Stimulated activated CD4-positive, alpha-beta T cell treated with anti-CD3 and anti-CD28 coated beads, Interleukin-2, amount 100 ng/mL, for 24 hours (primary cell): Measurements from ENCODE around the gene PCCA.
"Not testable (repeated sequence)": the region's sequence is repeated elsewhere in the genome, so short reads cannot be mapped to it uniquely, and the experiment has no call there.

Experiments
- DNase-seq, 2 donors: peaks; one replicate each; pipeline ENCODE4 v3.0.0-alpha.2; 2020

The PCCA gene

GRCh38 chr13:100515410-100515800, 426.5 kb downstream of the PCCA start:
- DNase-seq, result no peak

GRCh38 chr13:100517135-100517534, 428.2 kb downstream of the PCCA start:
- DNase-seq, result no peak

- no peak for DNase-seq
Measured at GRCh38 chr13:100517728-100518127, 428.8 kb downstream of the PCCA start.

DNA sequence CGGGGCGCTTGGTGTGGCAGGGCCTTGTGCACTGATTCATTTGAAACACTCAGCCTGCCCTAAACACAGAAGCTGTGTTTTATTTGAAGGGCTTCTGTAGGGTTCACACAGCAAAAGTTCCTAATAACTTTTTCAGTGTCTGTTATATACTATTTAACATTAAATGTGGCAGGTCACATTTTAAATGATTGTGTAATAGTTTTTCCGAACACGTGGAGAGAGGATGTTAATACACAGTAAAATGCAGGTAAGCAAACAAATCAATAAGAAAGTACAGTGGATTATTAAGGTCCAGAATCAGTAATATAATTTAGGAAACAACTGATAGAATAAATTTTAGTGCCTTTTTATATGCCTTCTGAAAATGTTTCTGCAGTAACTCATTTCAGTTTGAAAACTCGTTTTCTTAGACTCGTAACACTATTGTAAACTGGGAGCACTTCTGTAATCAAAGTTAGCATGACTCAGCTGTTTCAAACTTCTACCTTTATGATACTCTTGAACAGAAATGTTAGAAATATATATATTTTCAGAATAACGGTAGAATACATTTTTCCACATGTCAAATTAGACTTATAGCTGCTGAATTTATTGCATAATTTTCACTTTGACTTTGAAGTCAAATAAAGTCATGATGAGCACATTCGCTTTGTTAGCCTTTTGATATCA, 429.6 kb downstream of the PCCA start:
- DNase-seq, result no peak

GRCh38 chr13:100519626-100520025, 430.7 kb downstream of the PCCA start:
- no peak for DNase-seq

- DNase-seq, result no peak
Measured at GRCh38 chr13:100520936-100521850, 432.3 kb downstream of the PCCA start.

DNA sequence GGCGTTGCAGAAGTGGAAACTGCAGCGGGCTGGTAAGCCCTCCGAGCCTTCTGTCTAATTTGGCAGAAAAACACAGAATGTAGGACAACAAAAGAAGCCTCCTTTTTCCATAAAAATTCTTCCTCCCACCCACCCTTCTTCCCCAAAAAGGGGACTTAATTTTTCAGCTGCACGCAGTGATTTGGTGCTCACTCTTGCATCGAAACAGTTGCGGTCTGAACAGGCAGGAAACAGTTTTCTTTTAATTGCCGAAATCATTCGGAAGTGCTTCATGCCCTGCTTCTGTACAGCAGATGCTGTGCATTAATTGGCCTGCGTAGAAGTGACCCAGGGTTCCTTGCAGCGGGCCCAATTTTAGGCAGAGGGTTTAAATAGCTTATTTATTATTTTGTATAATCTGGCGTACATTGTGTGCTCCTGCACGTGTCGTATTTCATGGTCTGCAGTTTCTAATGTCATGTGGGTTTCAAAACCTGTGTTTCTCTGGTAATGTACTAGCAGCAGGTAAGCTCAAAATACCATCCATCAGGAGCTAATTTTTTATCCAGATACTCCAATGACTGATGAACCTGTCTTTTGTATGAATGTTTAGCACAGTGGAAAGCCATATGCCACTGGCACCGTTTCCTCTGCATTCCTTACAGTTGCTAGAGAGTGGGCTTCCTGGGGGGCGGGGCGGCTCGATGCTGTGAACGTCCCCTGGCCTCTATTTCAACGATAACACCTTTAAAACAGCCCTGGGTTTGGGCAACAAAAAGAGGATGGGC, 433.1 kb downstream of the PCCA start:
- no peak for DNase-seq

DNA sequence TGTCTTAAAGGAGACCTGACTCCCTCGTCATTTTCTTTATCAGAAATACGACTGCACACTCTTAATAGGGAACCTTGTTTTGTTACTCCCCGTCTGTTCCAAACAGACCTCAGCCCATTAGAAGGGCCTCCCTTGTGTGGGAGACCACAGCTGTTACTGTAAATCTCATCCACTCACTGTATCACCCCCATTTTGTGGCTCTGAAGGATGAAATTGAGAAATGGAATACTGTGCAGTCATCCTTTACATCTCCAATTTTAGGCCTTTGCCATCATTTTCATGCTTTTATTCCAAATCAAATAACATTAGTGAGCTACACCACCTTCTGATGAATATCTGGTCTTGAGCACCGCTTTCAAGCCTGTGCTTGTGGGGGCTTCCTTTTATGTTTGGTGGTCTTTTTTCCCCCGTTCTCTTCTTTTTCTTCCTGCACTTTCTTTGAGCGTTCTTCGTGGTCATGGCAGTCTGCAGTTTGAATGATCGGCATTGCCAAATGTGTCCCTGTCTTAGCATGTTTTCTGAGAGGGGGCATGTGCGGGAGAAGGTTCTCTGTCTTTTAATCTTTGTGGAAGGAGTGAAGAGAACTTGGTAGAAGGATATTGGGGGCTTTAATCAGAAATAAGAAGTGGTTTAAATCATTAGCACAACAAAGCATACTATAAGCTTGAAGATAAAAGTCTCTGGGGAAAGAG, 433.9 kb downstream of the PCCA start:
- no peak for DNase-seq

DNA sequence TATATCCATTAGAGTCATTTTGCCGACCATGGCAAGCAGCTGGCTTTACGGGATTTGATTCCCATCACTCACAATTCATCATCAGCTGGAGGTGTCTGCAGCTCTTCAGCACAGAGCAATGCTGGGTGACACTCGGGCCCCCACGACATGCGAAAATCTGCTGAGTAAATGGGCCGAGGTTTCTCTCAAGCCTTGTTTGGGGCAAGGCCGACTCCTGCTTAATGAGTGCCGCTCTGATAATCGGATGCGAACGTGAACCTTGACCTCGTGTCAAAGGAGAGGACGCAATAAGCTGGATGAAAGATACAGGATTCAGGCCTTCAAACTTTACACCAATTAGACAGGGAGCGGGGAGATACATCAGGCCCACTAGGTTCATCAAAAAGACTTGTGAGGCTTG, 434.5 kb downstream of the PCCA start:
- DNase-seq, result no peak

DNA sequence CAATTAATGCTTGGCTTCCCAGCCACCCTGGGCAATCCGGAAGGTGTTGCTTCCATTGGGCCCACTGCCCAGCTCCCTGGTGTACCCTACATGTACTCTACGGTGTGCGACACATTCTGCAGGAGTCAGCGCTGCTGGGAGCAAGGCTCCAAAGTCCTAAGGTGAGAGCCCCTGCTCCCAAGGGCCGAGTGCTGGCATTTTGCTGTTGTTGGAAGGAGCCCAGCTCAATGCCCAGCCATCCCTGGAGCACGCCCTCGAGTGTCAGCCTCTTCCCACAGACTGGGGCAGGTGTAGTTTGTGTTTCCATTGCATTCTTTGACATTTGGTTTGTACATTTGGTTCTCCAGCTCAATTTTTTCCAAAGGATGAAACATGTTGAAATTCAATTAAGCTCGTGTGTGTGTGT, 435.1 kb downstream of the PCCA start:
- DNase-seq, result no peak

GRCh38 chr13:100524688-100525087, 435.8 kb downstream of the PCCA start:
- DNase-seq, result not testable (repeated sequence)

DNA sequence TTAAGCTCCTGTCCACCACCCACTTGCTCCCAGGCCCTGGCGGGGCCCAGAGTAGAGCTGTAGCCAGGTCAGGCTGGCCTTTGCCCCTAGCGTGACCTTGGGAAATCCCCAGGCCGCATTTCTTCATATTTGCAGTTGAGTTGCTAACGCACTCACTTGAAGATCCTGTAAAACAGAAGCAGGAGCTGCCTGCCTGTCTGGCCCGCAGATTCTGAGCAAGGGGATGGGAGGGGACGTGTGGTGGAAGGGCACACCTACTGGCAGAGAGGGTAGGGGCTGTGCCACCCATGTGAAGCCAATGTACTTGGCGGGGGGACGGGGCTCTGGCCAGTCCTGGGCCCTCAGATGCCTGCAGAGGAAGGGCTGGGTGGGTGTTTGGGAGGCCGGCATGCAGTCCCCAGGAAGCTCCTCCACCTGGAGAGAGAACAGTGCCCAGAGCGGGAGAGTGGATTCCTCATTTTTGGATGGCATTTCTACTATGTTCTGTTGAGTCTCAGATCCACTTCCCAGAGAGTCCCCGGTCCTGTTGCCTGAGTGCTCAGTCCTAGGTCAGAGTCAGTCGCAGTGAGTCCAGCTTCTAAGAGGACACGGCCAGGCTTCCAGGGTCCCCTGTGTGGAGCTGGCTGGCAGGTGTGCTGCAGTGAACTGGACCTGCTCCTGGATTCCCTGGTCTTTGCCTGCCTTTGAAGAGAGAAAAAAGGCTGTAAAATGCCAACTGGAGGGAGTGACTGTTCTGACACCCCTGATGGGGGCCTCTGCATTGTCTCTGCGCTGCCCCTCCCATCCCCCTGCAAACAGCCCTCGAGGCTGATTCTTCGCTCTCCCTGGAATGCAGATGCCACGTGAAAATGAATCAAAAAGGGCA, 436.8 kb downstream of the PCCA start:
- DNase-seq, result no peak

DNA sequence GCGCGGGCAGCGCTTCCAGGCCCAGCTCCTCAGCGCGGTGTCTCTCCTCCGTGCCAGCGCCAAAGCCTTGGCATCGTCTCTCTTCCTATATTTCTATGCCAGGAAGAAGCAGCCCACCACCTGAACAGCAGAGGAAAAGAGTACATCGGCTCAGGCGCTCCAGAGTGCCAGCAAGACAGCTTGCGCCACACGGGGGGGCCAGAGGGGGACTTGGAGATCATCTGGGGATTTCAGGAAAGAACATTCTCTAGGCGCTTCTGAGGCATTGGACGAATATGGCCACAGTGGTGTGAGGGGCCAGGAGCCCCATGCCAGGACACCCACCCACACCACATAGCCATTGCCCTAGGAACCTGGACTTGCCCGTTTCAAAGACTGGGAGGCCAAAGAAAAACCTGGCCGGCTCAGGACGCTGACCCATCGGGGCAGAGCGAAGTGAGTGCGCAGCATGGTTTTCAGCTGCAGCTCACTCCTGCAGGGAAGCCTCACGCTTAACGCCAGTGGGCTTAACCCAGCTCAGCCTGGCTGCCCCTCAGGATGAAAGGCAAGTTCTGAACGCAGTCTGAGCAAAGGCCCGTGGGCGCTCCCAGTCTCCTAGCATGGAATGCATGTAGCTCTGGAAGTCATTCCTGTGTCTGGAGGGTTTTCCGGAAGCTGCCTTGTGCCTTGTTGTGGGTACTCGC, 437.6 kb downstream of the PCCA start:
- DNase-seq, result no peak

DNA sequence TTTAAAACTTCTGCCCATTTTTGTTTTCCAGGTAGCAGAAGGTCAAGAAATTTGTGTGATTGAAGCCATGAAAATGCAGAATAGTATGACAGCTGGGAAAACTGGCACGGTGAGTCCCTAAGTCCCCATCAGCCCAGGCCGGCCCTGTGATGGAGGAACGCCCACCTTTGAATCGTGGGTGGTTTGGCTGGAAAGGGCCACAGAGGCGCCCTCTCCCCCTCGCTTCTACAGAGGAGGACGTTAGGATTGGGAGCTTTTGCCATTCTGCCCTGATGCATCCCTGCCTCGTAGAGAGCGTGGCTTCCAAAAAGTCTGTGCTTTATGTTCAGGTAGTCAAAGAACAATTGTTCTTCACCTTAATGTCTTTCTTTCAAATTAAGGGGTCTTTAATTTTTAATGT, 438.8 kb downstream of the PCCA start:
- no peak for DNase-seq

GRCh38 chr13:100528353-100528752, 439.5 kb downstream of the PCCA start:
- DNase-seq, result no peak

DNA sequence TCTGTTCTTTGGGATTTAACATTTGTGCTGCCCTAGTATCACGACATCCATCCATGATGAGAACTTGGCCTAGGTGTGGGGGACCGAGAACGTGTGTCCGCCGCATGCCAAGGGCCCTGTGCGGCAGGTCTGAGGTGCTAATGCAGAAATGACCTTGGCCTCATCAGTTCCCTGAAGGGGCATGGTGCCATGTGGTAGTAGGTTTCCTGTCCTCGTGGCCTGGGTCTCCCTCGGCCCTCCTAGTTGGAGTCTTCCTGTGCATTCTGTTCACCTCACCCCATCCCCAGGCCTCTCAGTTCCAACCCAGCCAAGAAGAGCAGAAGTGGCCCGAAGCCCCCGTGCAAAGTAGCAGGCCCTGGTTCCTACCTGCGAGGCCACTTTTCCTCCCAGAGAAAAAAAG, 439.9 kb downstream of the PCCA start:
- no peak for DNase-seq

DNA sequence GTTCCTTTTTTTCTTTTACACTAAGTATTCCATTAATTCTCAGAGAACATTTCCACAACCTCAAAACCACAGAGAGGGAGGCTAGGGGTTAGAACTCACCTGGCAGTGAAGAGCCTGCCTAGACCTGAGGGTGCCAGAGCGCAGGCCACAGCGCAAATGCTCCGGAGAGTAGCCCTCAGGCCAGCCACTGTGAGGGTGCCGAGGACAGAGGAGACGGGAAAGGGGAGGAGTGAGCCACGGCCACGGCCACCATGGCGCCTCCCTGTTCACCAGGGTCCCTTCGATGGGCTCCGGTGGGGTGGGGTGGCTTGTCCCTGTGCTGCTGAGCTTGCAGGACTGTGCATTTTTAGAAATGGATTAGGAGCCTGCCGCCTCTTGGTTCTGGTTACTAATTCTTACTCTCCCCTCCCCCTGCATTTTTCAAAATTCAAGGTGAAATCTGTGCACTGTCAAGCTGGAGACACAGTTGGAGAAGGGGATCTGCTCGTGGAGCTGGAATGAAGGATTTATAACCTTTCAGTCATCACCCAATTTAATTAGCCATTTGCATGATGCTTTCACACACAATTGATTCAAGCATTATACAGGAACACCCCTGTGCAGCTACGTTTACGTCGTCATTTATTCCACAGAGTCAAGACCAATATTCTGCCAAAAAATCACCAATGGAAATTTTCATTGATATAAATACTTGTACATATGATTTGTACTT, 440.9 kb downstream of the PCCA start:
- no peak for DNase-seq

DNA sequence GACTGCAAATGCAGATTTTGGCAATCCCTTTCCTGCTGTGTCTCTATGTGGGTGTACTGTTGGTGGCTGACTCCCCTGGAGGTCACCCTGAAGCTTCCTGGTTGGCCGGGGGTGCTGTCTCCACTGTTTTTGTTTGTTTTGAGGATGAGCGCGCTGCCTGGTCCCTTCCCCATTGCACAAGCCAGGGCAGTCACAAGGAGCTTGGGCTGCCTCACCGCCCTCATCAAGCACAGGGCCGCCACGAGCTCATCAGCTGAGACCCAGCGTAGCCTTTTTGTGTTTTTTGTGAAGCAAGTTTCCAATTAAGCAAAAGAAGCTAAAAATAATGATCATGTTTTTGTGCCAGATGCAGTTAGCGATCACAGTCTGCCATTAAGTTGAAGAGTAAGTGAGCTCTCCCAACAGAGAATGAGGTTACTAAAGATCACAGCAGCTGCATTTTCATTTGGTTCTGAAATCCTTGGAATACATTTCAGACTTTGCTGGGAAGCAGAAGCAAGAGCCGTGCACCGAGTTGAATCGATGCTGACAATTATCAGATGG, 441.8 kb downstream of the PCCA start:
- no peak for DNase-seq

DNA sequence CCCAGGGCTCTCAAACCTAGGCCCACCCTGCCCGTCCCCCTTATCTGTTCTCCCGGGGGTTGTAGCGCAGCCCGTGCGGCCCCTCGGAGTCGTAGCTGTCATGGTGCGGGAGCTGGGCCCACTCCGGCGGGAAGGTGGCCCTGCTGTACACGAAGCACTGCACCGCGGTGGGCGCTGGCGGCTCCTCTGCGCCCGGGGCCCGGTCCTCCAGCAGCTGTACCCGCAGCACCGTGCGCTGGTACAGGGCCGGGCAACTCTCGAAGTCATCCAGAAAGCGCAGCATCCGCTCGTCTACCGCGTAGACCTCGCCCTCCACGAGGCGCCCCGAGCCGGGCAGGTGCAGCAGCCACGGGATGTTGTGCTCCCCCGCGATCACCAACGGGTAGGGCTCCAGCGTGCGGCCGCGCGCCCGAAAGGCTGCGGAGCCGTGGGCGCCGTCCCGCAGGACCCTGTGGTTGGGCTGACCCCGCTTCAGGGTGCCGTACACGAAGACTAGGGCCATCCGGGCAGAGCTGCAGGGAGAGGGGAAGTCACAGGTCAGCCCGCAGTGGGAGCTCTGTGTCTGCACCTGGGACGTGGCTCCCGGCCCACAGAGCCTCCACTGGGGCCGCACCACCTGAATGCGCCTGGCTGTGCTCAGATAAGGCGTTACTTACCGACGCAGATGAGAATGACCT, 443.3 kb downstream of the PCCA start:
- no peak for DNase-seq
